ENCODE measurements around the gene ZNF385B.

- TF ChIP-seq, protein P1, sequence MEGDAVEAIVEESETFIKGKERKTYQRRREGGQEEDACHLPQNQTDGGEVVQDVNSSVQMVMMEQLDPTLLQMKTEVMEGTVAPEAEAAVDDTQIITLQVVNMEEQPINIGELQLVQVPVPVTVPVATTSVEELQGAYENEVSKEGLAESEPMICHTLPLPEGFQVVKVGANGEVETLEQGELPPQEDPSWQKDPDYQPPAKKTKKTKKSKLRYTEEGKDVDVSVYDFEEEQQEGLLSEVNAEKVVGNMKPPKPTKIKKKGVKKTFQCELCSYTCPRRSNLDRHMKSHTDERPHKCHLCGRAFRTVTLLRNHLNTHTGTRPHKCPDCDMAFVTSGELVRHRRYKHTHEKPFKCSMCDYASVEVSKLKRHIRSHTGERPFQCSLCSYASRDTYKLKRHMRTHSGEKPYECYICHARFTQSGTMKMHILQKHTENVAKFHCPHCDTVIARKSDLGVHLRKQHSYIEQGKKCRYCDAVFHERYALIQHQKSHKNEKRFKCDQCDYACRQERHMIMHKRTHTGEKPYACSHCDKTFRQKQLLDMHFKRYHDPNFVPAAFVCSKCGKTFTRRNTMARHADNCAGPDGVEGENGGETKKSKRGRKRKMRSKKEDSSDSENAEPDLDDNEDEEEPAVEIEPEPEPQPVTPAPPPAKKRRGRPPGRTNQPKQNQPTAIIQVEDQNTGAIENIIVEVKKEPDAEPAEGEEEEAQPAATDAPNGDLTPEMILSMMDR (IDR thresholded peaks at IDR 0.05; ENCODE audit: low read length) = no peak
- no peak for TF ChIP-seq EZH2 (IDR thresholded peaks at IDR 0.05; ENCODE audit: borderline replicate concordance, low read length)
Observed at GRCh38 chr2:179412112-179412511, 449.3 kb downstream of the ZNF385B start.

All from OCI-LY1 (cell line).